SU-DHL-6 (cell line): Measurements from ENCODE around the gene CDC25B.
A peak's percentile ranks its signal among the peaks of the same experiment; 100 is the strongest.

Experiments
- H2AFZ ChIP-seq: fragments of 200-600 bp; sonication (generic); 2 replicates; pipeline ENCODE4 v1.6.1; 2014; ENCODE audit warnings: low read depth, mild to moderate bottlenecking, moderate library complexity, mixed read lengths, antibody characterized with exemption, low read length; ENCODE audit not compliant: severe bottlenecking
- H3F3A ChIP-seq: fragments of 200-600 bp; shearing (Covaris generic); 2 replicates; pipeline ENCODE4 v1.6.0; 2016; ENCODE audit warnings: antibody characterized with exemption, mild to moderate bottlenecking; ENCODE audit not compliant: insufficient read depth
- H3K27ac ChIP-seq: fragments of 200-600 bp; sonication (generic); 2 replicates; pipeline ENCODE4 v1.5.1; 2016; ENCODE audit warnings: low read depth, mild to moderate bottlenecking, low read length, moderate library complexity, mixed read lengths
- H3K27me3 ChIP-seq: fragments of 200-600 bp; sonication (generic), shearing (Covaris generic); 2 replicates; pipeline ENCODE4 v1.6.0; 2014; ENCODE audit warnings: mild to moderate bottlenecking, low read length
- H3K36me3 ChIP-seq: fragments of 200-600 bp; sonication (generic); 2 replicates; pipeline ENCODE4 v1.6.1; 2014; ENCODE audit warnings: mild to moderate bottlenecking, low read length, mixed read lengths
- H3K4me2 ChIP-seq: fragments of 300-600, 200-600 bp; shearing (Covaris generic), sonication (generic); 2 replicates; pipeline ENCODE4 v1.6.0; 2014; ENCODE audit warnings: low read length, low read depth, mild to moderate bottlenecking; ENCODE audit not compliant: poor library complexity, severe bottlenecking
- H3K4me3 ChIP-seq: fragments of 200-600 bp; sonication (generic); 2 replicates; pipeline ENCODE4 v1.5.1; 2014; ENCODE audit warnings: antibody characterized with exemption, low read length, mild to moderate bottlenecking, mixed read lengths; ENCODE audit not compliant: insufficient read depth, poor library complexity, severe bottlenecking
- H3K79me2 ChIP-seq: fragments of 200-600 bp; sonication (generic); 2 replicates; pipeline ENCODE4 v1.6.1; 2014; ENCODE audit warnings: mild to moderate bottlenecking, low read length, moderate library complexity; ENCODE audit not compliant: insufficient read depth
- H3K9ac ChIP-seq: fragments of 200-600 bp; sonication (generic); 2 replicates; pipeline ENCODE4 v1.7.0; 2014; ENCODE audit warnings: mild to moderate bottlenecking, low read length
- H3K9me2 ChIP-seq: fragments of 200-600 bp; sonication (generic); replicated peaks from 2 replicates; pipeline ENCODE4 v1.6.1; 2014; ENCODE audit warnings: low read length; ENCODE audit not compliant: insufficient read depth
- H3K9me3 ChIP-seq: fragments of 200-600 bp; sonication (generic); 2 replicates; pipeline ENCODE4 v1.6.1; 2014; ENCODE audit warnings: low read length, mixed read lengths; ENCODE audit not compliant: insufficient read depth
- H4K20me1 ChIP-seq: fragments of 200-600 bp; sonication (generic); 2 replicates; pipeline ENCODE4 v1.6.1; 2014; ENCODE audit warnings: low read depth, mild to moderate bottlenecking, antibody characterized with exemption, low read length, moderate library complexity, mixed read lengths
- CTCF ChIP-seq: fragments of 200-600 bp; sonication (generic); IDR thresholded peaks from one replicate; pipeline ENCODE4 v1.5.1; 2017; ENCODE audit warnings: antibody characterized with exemption, mild to moderate bottlenecking, low read length, moderate library complexity; ENCODE audit not compliant: insufficient read depth, poor library complexity, severe bottlenecking
- EZH2phosphoT487 ChIP-seq: fragments of 200-600 bp; sonication (generic), shearing (Covaris generic); conservative IDR thresholded peaks from 2 replicates; pipeline ENCODE4 v1.6.1; 2018; ENCODE audit warnings: mild to moderate bottlenecking, antibody characterized with exemption, low read length, moderate library complexity, mixed read lengths

The CDC25B gene

GRCh38 chr20:3751675-3752385 lies 44.3 kb upstream of the CDC25B start:
- no peaks in the 10 kb centered on the region for H3K9me2 ChIP-seq
- no peak overlapping the region for H3K4me3 ChIP-seq
- no peaks in the 10 kb centered on the region for H3K79me2 ChIP-seq
- TF ChIP-seq EZH2phosphoT487 (no peak), CTCF (no peak)
- H3K36me3 ChIP-seq, result no peaks in the 10 kb centered on the region
- no peaks in the 10 kb centered on the region for H3K9me3 ChIP-seq
- no peak overlapping the region for H3K27ac ChIP-seq
- H4K20me1 ChIP-seq, result no peaks in the 10 kb centered on the region; the same call in 1 of the 2 replicates
- no peak overlapping the region for H3K9ac ChIP-seq
- no peaks in the 10 kb centered on the region for H3F3A ChIP-seq
- no peak overlapping the region for H2AFZ ChIP-seq
- H3K27me3 ChIP-seq, result no peaks in the 10 kb centered on the region
- no peak overlapping the region for H3K4me2 ChIP-seq

DNA sequence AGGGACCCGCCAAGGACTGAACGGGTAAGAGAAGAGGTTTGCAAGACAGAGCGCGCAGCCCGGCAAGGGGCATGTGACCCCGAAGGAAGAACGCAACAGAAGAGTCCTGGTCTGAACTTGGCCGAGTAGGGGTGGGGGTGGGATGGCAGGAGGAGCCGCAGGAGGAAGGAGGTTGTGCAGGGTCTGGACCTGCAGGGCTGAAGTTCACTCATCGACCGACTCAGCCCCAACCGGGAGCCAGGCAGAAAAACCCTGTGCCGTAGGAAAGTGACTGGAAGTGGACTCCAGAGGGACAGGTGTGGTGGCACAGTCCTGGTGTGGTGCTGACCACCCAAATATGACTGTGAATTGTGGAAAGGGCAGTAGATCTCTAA lies 43.7 kb upstream of the CDC25B start:
- Histone ChIP-seq H2AFZ (no peak overlapping the region), H3K27ac (no peak overlapping the region), H3K9ac (no peak overlapping the region), H3K79me2 (no peaks in the 10 kb centered on the region), H3K9me3 (no peaks in the 10 kb centered on the region), H3K4me2 (no peak overlapping the region), H3K27me3 (no peaks in the 10 kb centered on the region), H3F3A (no peaks in the 10 kb centered on the region), H3K4me3 (no peak overlapping the region), H4K20me1 (no peaks in the 10 kb centered on the region; the same call in 1 of the 2 replicates), H3K9me2 (no peaks in the 10 kb centered on the region), H3K36me3 (no peaks in the 10 kb centered on the region)
- TF ChIP-seq EZH2phosphoT487, result no peak
- no peak for TF ChIP-seq CTCF

- H3K4me2 ChIP-seq, result no peak overlapping the region
These were observed 43.0 kb upstream of the CDC25B start for GRCh38 chr20:3753098-3753497.

More at GRCh38 chr20:3753098-3753497, 43.0 kb upstream of the CDC25B start:
- Histone ChIP-seq H3K9ac (no peak overlapping the region), H3F3A (no peaks in the 10 kb centered on the region), H3K9me2 (no peaks in the 10 kb centered on the region), H3K4me3 (no peak overlapping the region), H4K20me1 (no peaks in the 10 kb centered on the region; the same call in 1 of the 2 replicates), H2AFZ (no peak overlapping the region), H3K27me3 (no peaks in the 10 kb centered on the region), H3K9me3 (no peaks in the 10 kb centered on the region), H3K27ac (no peak overlapping the region), H3K79me2 (no peaks in the 10 kb centered on the region), H3K36me3 (no peaks in the 10 kb centered on the region)
- TF ChIP-seq EZH2phosphoT487 (no peak), CTCF (peak; percentile 57)
